GM12878 (cell line): ENCODE data around the gene FRYL.

Source experiments
- ATF7 ChIP-seq: fragments of 450-650 bp; IDR thresholded peaks from 2 replicates; pipeline ENCODE4 v1.6.1; 2016; ENCODE audit warnings: low read depth, mild to moderate bottlenecking
- CTCF ChIP-seq, 3 experiments: IDR thresholded peaks in 2 of 3; conservative IDR thresholded peaks in 1 of 3; 2 replicates each; pipeline ENCODE4 v1.5.1; 2011; ENCODE audit warnings: low read depth in 3 of 3, low read length in 3 of 3, mild to moderate bottlenecking in 3 of 3, control low read depth in 2 of 3, moderate library complexity in 2 of 3, inconsistent platforms in 1 of 3, mixed read lengths in 1 of 3; ENCODE audit not compliant: control insufficient read depth in 2 of 3, insufficient read depth in 1 of 3; ENCODE audit errors: extremely low read depth in 1 of 3
- EZH2 ChIP-seq: IDR thresholded peaks from 2 replicates; pipeline ENCODE4 v1.6.1; 2012; ENCODE audit warnings: low read depth, mild to moderate bottlenecking, control low read depth, inconsistent platforms, low read length, borderline replicate concordance; ENCODE audit not compliant: control insufficient read depth
- JUNB ChIP-seq: IDR thresholded peaks from 2 replicates; pipeline ENCODE4 v1.6.1; 2016; ENCODE audit warnings: antibody characterized with exemption, mild to moderate bottlenecking
- NFIC ChIP-seq: IDR thresholded peaks from 2 replicates; pipeline ENCODE4 v1.6.1; 2012; ENCODE audit warnings: low read depth, mild to moderate bottlenecking, inconsistent platforms, low read length, moderate library complexity
- POLR2A ChIP-seq: IDR thresholded peaks from 2 replicates; pipeline ENCODE4 v1.6.1; 2011; ENCODE audit warnings: low read depth, mild to moderate bottlenecking, low read length
- SIX5 ChIP-seq: IDR thresholded peaks from 2 replicates; pipeline ENCODE4 v1.6.1; 2011; ENCODE audit warnings: mild to moderate bottlenecking, low read depth, low read length, moderate library complexity; ENCODE audit not compliant: severe bottlenecking

- TF ChIP-seq JUNB (no peak), CTCF (IDR thresholded peaks at IDR 0.05 in 2 of 3, conservative IDR thresholded peaks at IDR 0.05 in 1 of 3; ENCODE audit: control insufficient read depth in 2 of 3, extremely low read depth in 1 of 3, insufficient read depth in 1 of 3, low read depth in 3 of 3, low read length in 3 of 3) (no peak), SIX5 (no peak), ATF7 (no peak), NFIC (no peak), EZH2 (no peak), POLR2A (no peak)
Observed at GRCh38 chr4:48670587-48670986, 109.5 kb downstream of the FRYL start.
